HuH-7.5 (cell line): ENCODE data around the gene ERICH6B.

Source experiments
- DNase-seq: peaks from one replicate; pipeline ENCODE4 v3.0.0; 2011; ENCODE audit warnings: low spot score

The ERICH6B gene

GRCh38 chr13:45500492-45501174 is 114.9 kb downstream of the ERICH6B start:
- DNase-seq: no peak

- no peak for DNase-seq
Observed at GRCh38 chr13:45496942-45497341, 118.6 kb downstream of the ERICH6B start.

GRCh38 chr13:45492538-45492937 is 123.0 kb downstream of the ERICH6B start:
- no peak for DNase-seq
